Myocyte (in vitro differentiated cells): ENCODE data around the gene METTL3. TPM values are rescaled to one million over a fixed set of nuclear protein-coding genes. Genes with fewer than 3 reads are reported as not detected.
A peak's percentile ranks its signal among the peaks of the same experiment; 100 is the strongest.
"Not testable (repeated sequence)": the region's sequence is repeated elsewhere in the genome, so short reads cannot be mapped to it uniquely, and the experiment has no call there.

Source experiments
- DNase-seq: peaks from one replicate; pipeline ENCODE4 v3.0.0-alpha.2; 2012; ENCODE audit warnings: low read depth
- polyA plus RNA-seq: library from polyadenylated mRNA; unstranded; fragments of >200 nt; gene quantifications from one replicate; pipeline ENCODE4 v1.2.1, GENCODE V29; 2012; ENCODE audit warnings: missing spikeins
- total RNA-seq: library from RNA; depleted of rRNA; stranded (reverse); fragments of >200 nt; gene quantifications from 2 replicates; pipeline ENCODE4 v1.2.3, GENCODE V29; 2014

The METTL3 gene
- total RNA-seq = 63.2 and 73.4 TPM in 2 replicates
- 43.0 TPM for polyA plus RNA-seq

DNA sequence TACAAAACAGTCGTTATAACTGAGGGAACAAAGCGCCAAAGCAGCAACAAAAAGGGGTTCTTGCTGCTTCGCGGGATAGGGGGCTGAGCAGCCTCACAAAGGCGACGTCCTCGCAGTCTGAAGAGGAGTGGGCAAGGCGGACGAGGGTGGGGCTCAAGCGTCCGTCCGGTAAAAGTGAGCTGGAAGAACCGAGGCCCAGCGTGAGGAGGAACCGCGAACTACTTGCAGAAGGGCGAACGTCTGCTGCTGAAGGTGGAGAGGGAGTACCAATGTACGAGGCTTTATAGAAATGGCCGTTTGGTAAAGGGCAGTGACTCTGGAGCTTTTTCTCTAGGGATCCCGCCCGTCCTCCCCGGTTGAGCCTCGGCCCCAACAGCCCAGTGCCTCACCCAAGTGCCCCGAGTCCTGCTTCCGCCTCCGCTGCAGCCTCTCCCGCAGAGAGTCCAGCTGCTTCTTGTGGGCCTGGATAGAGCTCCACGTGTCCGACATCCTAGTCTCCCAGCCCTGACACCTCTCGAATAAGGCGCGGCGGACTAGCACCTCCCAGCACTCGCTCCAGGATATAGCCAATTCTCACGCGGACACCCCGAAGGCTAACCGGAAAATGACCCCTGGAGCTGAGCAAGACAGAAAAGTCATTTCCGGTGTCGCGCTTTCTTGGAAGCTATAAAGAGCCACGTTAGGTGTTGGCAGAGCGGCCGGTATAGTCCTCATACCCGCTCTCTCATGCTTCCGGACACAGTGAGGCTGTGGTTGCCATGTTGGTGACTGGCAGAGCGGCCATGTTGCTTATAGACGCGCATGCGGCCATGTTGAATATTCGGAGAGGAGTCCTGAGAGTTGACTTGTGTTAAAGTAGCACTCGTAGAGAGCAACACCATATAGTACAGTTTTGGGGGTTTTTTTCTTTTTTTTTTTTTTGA is at the start of gene METTL3:
METTL3 (minus strand) TSS at position 606 of the 923 bp plus-strand sequence; CDS start at position 489, 117 bp downstream.
- DNase-seq = peak; percentile 100

DNA sequence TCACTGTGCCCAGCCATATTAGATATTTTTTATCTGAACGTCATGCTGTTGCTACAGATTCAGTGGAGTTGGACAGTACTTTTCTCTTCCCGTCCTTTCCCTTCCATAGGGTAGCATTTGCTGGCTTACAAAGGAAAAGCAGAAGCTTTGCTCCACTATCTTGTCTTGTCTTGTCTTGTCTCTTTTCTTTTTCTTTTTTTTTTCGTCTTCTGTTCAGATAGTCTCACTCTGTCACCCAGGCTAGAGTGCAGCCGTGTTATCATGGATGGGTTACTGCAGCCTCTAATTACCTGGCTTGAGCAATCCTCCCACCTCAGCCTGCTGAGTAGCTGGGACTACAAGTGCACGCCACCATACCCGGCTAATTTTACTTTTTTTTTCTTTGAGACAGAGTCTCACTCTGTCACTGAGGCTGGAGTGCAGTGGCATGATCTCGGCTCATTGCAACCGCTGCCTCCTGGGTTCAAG is 47.6 kb upstream of the METTL3 start:
- no peak for DNase-seq

GRCh38 chr14:21557084-21557901 is 46.2 kb upstream of the METTL3 start:
- DNase-seq = peak; percentile 92

GRCh38 chr14:21556378-21557083 is 45.4 kb upstream of the METTL3 start:
- no peak for DNase-seq

DNA sequence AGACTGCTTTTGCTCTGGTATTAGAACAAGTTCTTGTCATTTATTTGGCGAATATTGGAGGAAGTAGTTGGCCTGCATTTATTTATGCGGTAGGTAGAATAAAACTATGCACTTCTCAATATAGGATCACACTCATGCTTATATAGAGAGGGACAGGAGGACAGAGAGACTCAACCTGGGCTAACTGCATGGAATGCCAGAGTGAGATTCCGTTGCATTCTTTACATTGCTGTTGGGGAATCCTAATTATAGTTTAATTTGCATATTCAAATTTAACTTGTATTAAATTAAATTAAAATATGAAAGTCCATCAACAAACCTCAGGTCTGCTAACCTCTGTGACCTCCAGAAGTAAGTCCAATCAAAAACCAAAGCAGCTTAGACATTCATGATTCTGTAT is 42.1 kb upstream of the METTL3 start:
- no peak for DNase-seq

- not testable (repeated sequence) for DNase-seq
Observed at GRCh38 chr14:21544588-21544987, 33.4 kb upstream of the METTL3 start.

DNA sequence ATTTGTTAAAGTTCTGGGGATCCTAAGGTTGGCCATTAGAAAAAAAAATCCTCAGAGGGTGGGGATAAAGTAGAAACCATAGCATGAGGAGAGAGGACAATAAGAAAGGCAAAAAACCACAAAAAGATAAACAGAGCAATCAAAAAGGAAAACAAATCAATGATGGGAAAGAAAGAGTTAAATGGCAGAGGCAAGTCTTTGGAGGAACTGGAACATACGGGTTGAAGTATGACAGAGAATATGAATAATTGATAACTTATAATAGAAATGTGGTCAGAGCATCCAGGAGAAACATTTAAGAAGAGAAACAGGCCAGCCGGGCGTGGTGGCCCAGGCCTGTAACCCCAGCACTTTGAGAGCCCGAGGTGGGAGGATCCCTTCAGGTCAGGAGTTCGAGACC is 32.8 kb upstream of the METTL3 start:
- no peak for DNase-seq

- no peak for DNase-seq
Observed at GRCh38 chr14:21543521-21543960, 32.4 kb upstream of the METTL3 start.

DNA sequence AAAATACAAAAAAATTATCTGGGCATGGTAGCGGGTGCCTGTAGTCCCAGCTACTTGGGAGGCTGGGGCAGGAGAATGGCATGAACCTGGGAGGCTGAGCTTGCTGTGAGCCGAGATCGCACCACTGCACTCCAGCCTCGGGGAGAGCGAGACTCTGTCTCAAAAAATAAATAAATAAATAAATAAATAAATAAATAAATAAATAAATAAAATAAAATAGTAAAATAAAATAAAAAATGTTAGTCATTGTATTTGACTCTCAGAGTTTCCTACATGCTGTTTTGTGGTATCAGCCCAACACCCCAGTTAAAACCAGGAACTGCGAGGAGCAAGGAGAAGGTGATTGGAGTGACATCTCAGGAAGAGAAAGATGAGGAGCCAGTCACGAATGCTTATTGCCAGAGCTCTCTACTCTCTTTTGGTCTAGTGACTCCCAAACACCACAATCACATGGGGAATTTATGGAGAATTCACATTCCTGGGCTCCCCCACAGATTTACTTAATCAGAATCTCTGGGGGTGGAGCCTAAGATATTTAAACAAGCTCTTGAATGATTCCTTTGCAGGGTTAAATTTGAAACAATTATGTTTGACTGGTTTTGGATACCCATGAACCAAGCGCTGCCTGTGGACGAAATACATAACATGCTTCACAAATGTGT is 30.4 kb upstream of the METTL3 start:
- DNase-seq = no peak

DNA sequence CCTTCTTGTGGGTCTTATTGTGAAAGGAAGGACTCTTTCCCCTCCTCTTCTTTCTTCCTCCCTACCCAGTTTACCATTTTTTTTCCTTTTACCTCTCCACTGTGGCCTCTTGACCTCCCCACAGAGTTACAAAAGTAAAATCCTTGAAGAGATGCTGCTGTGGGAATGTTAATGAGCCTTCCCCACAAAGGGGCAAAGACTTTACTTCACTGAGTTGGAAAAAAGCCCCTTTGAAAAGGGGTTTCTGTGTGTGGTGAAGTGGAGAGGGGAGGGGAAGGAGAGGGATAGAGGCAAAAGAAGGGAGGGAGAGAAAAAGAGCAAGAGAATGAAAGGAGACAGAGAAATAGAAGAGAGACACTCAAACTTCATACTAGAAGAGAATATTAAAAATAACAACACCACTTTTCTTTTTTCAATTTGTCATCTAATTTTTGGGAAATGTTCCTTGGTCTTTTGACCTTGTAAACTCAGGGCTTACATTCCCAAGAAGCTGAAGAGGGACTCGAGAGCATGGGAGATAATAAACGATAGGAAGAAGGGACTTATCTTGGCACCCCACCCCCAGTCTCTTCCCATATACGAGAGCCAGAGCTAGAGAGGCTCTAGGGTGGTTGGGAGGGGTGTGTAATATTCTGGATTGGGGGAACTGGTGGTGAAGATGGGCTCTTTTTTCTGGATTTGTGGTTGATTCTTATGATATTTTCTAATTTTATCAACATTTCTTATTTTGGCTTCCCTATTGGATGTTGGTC is 28.2 kb upstream of the METTL3 start:
- no peak for DNase-seq

- DNase-seq = no peak
Observed at GRCh38 chr14:21537090-21537424, 25.9 kb upstream of the METTL3 start.

DNA sequence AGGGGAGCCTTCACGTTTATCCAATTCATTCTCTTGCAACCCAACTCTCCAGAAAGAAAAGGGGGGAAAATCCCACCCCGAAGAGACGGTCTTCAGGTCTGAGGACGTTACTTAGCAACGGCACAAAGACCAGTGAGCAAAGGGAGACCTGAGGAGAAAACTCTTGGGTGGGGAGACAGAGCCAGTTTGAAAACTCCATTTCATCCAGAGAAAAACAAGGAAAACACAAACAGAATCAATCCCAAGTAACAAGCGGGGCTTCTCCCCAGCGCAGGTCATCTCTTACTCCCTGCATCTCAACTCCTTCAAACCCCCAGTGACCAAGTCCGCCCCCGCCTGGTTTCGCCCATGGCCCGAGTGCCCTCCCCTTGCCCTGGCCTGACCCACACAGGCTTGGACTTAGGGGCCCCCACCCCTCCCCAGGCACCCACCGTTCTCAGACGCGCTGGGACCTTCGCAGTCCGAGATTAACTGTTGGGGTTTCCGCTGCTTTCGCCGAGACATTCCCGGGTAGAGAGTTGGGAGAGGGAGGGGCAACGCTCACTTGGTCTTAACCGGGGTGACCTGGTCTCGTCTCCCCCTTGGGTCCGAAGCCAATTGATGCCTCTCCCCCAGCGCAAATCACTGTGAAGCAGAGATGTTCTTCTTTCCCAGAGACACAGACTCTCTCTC is 25.4 kb upstream of the METTL3 start:
- no peak for DNase-seq

DNA sequence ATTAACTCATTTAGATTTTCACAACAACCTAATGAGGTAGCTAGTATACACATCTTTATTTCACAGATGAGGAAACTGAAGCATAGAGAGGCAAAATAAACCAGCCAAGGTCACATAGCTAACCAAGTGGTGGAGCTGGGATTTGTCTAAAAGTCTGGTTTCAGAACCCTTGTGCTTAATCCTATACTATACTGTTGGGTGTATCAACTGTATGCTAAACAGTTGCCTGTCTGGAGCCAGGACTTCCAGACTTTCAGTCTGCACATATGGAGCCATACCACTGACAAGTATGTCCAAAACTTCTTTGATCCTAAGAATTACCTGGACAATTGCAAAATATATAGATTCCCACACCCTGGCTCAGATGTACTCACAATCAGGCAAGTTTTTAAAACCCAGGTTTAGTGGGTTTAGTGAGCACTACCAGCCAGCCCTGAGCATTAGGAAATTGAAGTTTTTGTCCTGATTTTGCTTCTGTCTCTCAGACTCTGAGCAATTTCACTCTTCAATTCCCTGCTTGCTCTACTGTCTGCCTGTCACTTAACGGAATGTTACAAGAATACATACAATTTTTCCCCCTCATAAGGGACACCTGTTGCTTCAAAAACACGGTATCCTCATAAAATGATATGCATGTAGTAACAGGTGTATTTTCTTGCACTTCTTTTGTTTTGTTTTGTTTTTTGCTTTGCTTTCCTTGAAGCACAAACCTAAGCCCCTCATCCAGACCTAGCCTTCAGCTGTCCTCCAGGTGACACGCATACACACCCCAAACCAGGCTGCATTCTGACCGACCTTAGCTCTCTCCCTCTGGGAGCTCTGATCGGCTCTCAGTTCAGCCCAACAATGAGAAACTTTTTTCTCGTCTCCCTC is 24.6 kb upstream of the METTL3 start:
- DNase-seq = no peak

GRCh38 chr14:21534576-21534975 is 23.4 kb upstream of the METTL3 start:
- no peak for DNase-seq

GRCh38 chr14:21533294-21533693 is 22.2 kb upstream of the METTL3 start:
- DNase-seq = no peak

GRCh38 chr14:21529515-21529914 is 18.4 kb upstream of the METTL3 start:
- DNase-seq = no peak

DNA sequence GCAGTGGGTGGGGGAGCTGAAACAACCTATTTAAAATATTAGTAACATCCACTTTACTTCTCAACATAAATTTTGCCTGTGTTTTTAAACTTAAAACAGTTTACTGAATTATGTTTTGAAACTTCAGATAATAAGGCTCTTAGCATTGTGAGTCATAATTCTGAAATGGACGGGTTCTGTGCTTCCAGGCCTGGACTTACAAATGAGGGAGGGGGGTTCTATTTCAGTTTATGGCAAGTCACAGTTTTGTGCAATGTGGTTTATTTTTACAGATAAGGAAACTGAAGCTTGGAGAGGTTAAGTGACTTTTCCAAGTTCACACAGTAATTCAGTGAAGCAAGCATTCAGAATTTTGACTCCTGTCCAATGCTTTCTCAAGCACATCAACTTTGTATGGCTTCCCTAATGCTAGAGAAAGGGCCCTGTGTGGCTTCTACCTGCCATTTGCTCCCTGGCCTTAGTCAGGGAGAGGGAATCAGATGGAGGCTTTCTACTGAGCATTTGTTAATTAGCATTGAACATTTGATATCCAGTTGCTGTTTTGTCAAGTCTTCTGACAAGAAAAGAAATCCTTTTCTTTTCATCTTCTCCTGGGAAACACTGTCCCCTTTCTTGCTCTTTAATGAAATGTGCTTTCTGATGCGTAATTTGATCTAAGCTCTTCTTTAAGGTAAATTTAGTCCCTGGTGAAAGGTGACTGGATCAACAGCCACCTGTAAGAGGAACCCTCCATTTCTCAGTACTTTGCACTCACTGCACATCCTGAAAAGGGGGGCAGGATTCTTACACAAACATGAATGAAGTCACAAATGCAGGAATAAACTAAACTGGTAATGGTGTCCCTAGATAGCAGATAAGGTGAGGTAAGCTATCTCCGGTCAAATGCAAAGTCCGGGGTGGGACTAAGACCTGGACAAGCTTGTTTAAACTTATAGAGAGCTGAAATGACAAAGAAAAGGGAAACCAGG is 17.5 kb upstream of the METTL3 start:
- no peak for DNase-seq
